Epithelial cell of proximal tubule (primary cell): ENCODE results near the gene SCN5A. TPM values are rescaled to one million over a fixed set of nuclear protein-coding genes. Genes with fewer than 3 reads are reported as not detected.

ENCODE experiments used
- DNase-seq: peaks from one replicate; pipeline ENCODE4 v3.0.0-alpha.2; 2011; ENCODE audit warnings: low read depth
- H3K4me3 ChIP-seq: 2 replicates; pipeline ENCODE4 v1.5.1; 2011; ENCODE audit warnings: low read depth, mild to moderate bottlenecking, low read length
- CTCF ChIP-seq: conservative IDR thresholded peaks from 2 replicates; pipeline ENCODE4 v1.5.1; 2012; ENCODE audit warnings: low read depth, mild to moderate bottlenecking, low read length
- total RNA-seq: library from RNA; depleted of rRNA; stranded (reverse); fragments of >200 nt; gene quantifications from 2 replicates; pipeline ENCODE4 v1.2.3, GENCODE V29; 2015

Gene SCN5A
- total RNA-seq, 1 donor from 2014 or later, result 1.3 TPM

- H3K4me3 ChIP-seq, result no peak overlapping the region
- DNase-seq, result no peak
- TF ChIP-seq CTCF, result no peak
Observed at GRCh38 chr3:38549957-38550840, 99.3 kb downstream of the SCN5A start.

- TF ChIP-seq CTCF, result no peak
- DNase-seq, result no peak
- no peak overlapping the region for H3K4me3 ChIP-seq
Observed at GRCh38 chr3:38549486-38549885, 100.0 kb downstream of the SCN5A start.

- H3K4me3 ChIP-seq, result no peak overlapping the region
- TF ChIP-seq CTCF, result no peak
- DNase-seq, result no peak
Observed at GRCh38 chr3:38549082-38549481, 100.4 kb downstream of the SCN5A start.

- DNase-seq, result no peak
- H3K4me3 ChIP-seq, result no peak overlapping the region
- TF ChIP-seq CTCF, result no peak
Observed at GRCh38 chr3:38548154-38548931, 101.1 kb downstream of the SCN5A start.

GRCh38 chr3:38545983-38546382 is 103.5 kb downstream of the SCN5A start:
- DNase-seq, result no peak
- TF ChIP-seq CTCF, result no peak
- H3K4me3 ChIP-seq, result no peak overlapping the region

GRCh38 chr3:38545550-38545949 is 103.9 kb downstream of the SCN5A start:
- TF ChIP-seq CTCF, result no peak
- no peak for DNase-seq
- no peak overlapping the region for H3K4me3 ChIP-seq

- no peak overlapping the region for H3K4me3 ChIP-seq
- TF ChIP-seq CTCF, result no peak
- DNase-seq, result no peak
Observed at GRCh38 chr3:38544926-38545325, 104.6 kb downstream of the SCN5A start.
